NCI-H2081 (cell line): ENCODE results near the gene PTPRD.

Experiments
- DNase-seq, 2 experiments: peaks; one replicate each; lab custom pipeline; 2025; lab: John Stamatoyannopoulos, UW

PTPRD gene

GRCh38 chr9:8863886-8864544, 1748.8 kb downstream of the PTPRD start:
- DNase-seq = no peak

- DNase-seq = peak; percentile 33 to 80
Observed at GRCh38 chr9:8863069-8863468, 1749.7 kb downstream of the PTPRD start.

GRCh38 chr9:8860925-8861324, 1751.9 kb downstream of the PTPRD start:
- no peak for DNase-seq

GRCh38 chr9:8860086-8860485, 1752.7 kb downstream of the PTPRD start:
- DNase-seq = no peak

- DNase-seq = peak in 1 of 2 experiments; percentile 28
Observed at GRCh38 chr9:8859416-8859815, 1753.4 kb downstream of the PTPRD start.

- DNase-seq = no peak
Observed at GRCh38 chr9:8858596-8859161, 1754.1 kb downstream of the PTPRD start.

GRCh38 chr9:8857926-8858595, 1754.7 kb downstream of the PTPRD start:
- DNase-seq = peak; percentile 51 to 56

GRCh38 chr9:8857068-8857925, 1755.5 kb downstream of the PTPRD start:
- DNase-seq = peak; percentile 51

GRCh38 chr9:8856396-8857067, 1756.3 kb downstream of the PTPRD start:
- DNase-seq = no peak

- peak; percentile 40 to 69 for DNase-seq
Observed at GRCh38 chr9:8855046-8855445, 1757.8 kb downstream of the PTPRD start.

GRCh38 chr9:8852301-8852864, 1760.4 kb downstream of the PTPRD start:
- no peak for DNase-seq

- no peak for DNase-seq
Observed at GRCh38 chr9:8850914-8851313, 1761.9 kb downstream of the PTPRD start.

GRCh38 chr9:8845808-8846207, 1767.0 kb downstream of the PTPRD start:
- DNase-seq = peak; percentile 40 to 72

- DNase-seq = peak in 1 of 2 experiments; percentile 47
Observed at GRCh38 chr9:8845376-8845775, 1767.4 kb downstream of the PTPRD start.

- DNase-seq = no peak
Observed at GRCh38 chr9:8844549-8844948, 1768.3 kb downstream of the PTPRD start.

GRCh38 chr9:8842402-8843193, 1770.2 kb downstream of the PTPRD start:
- DNase-seq = no peak

- DNase-seq = no peak
Observed at GRCh38 chr9:8838136-8838535, 1774.7 kb downstream of the PTPRD start.

- no peak for DNase-seq
Observed at GRCh38 chr9:8835291-8835690, 1777.5 kb downstream of the PTPRD start.

- no peak for DNase-seq
Observed at GRCh38 chr9:8832955-8833354, 1779.8 kb downstream of the PTPRD start.

GRCh38 chr9:8832386-8832785, 1780.4 kb downstream of the PTPRD start:
- DNase-seq = no peak

GRCh38 chr9:8831568-8831967, 1781.2 kb downstream of the PTPRD start:
- DNase-seq = no peak
